Ovary (tissue), 9 donors: Measurements from ENCODE around the gene CRTC2. TPM values are rescaled to one million over a fixed set of nuclear protein-coding genes. Genes with fewer than 3 reads are reported as not detected.
A peak's percentile ranks its signal among the peaks of the same experiment; 100 is the strongest.

Experiments used
- DNase-seq, 5 donors: peaks; one replicate each; pipeline ENCODE4 v3.0.0-alpha.2; 2019 to 2020
- H3K27ac ChIP-seq, 2 donors: fragments of 200-600 bp; one replicate each; pipeline versions ENCODE4 v1.5.1 to v1.8.0; 2019 to 2022
- H3K27me3 ChIP-seq: fragments of 200-600 bp; one replicate; pipeline ENCODE4 v1.8.0; 2022
- H3K36me3 ChIP-seq: fragments of 200-600 bp; sonication (generic); one replicate; pipeline ENCODE4 v1.5.1; 2019
- H3K4me1 ChIP-seq: one replicate; pipeline ENCODE4 v1.8.1; 2013; ENCODE audit warnings: mild to moderate bottlenecking, moderate library complexity; ENCODE audit not compliant: insufficient read depth
- H3K4me3 ChIP-seq: fragments of 200-600 bp; sonication (generic); one replicate; pipeline ENCODE4 v1.5.1; 2017
- H3K9me3 ChIP-seq, 2 donors: fragments of 200-600 bp in 1 of 2; sonication (generic) in 1 of 2; one replicate each; pipeline versions ENCODE4 v1.5.1 to v1.8.1; 2013 to 2019; ENCODE audit warnings: mild to moderate bottlenecking in 1 of 2, moderate library complexity in 1 of 2
- CTCF ChIP-seq, 3 donors: fragments of 450-650 bp in 2 of 3; fragments of 200-600 bp in 1 of 3; IDR thresholded peaks; one replicate each; pipeline versions ENCODE4 v1.5.1 to v1.8.0; 2016 to 2022; ENCODE audit warnings: antibody characterized with exemption in 3 of 3, mild to moderate bottlenecking in 1 of 3
- EP300 ChIP-seq: sonication (generic); formaldehyde crosslinking; IDR thresholded peaks from one replicate; pipeline ENCODE4 v1.6.1; 2017; ENCODE audit warnings: antibody characterized with exemption
- POLR2A ChIP-seq: fragments of 450-650 bp; IDR thresholded peaks from one replicate; pipeline ENCODE4 v1.6.1; 2017; ENCODE audit warnings: antibody characterized with exemption, mild to moderate bottlenecking, moderate library complexity
- WGBS, 3 donors: extraction: QIAGEN DNeasy Blood & Tissue Kit in 1 of 3; methylation state at CpG; one replicate each; pipeline versions ENCODE4 v1.1.5 to v1.1.7; 2013 to 2017; 5-methylcytosine and 5-hydroxymethylcytosine counted together
- intact Hi-C, 4 donors: fragments of 100-400 bp; cut with DNase I; formaldehyde crosslinking; loops; one replicate each; pipeline versions ENCODE4 v1.11.0 to v1.15.1; 2022 to 2023
- polyA plus RNA-seq, 2 donors: library from polyadenylated mRNA; stranded (reverse); fragments of 200-250 nt in 1 of 2; fragments of 350-450 nt in 1 of 2; fragmentation: Illumina TruSeq in 1 of 2; extraction: RNeasy Lipid Tissue Mini Kit (QIAGEN cat#74804) in 1 of 2; gene quantifications; one replicate each; pipeline ENCODE4 v1.2.3, GENCODE V29; 2013 to 2014
- total RNA-seq, 7 donors: library from RNA; depleted of rRNA in 2 of 7; stranded (reverse); fragments of >200 nt in 2 of 7; fragmentation: NEBNext Ultra II Directional in 3 of 7; extraction: Animal tissue kit (Norgen Biotek cat#: 25700) in 3 of 7; gene quantifications; one replicate each; pipeline versions ENCODE4 v1.1.0 to v1.2.4, GENCODE V29; 2016 to 2023
- donor health status: DM: no; HTN: no; CAD: no; lungs with moderate emphysema.
- donor health status: DM: no; HTN: no; CAD: no.
- donor health status: Bipolar disorder and iron deficiency.
- donor health status: DM: yes; HTN: yes; CAD: no.
- donor health status: DM: no; HTN: no; CAD: no.
- donor health status: DM: yes; HTN: yes; CAD: no.

CRTC2 gene
- total and polyA plus RNA-seq, 9 donors: 19.2 to 52.5 (median 37.9) TPM

- intact Hi-C loops: loop anchor here in 1 of 4 donors (10.0 kb wide), 1 partner anchor 409 kb away; no protein-coding TSS in a partner anchor
- TF ChIP-seq POLR2A (no peak), EP300 (no peak), CTCF (IDR thresholded peaks at IDR 0.05) (peak in 1 of 3 donors; percentile 17)
- Histone ChIP-seq H3K4me1 (peaks cover 25% of the 10 kb centered on the region), H3K27ac (peak overlapping the region; percentile 56 to 95), H3K27me3 (no peaks in the 10 kb centered on the region), H3K36me3 (no peaks in the 10 kb centered on the region), H3K4me3 (peak overlapping the region; percentile 91), H3K9me3 (no peaks in the 10 kb centered on the region)
- peak in 4 of 5 donors; percentile 37 to 65 (median 57) for DNase-seq
- WGBS, 3 donors: 0 to 2% (median 1%) methylated on average over 22 of the region's 22 CpGs
Measured at GRCh38 chr1:153963850-153964331, 5.5 kb upstream of the CRTC2 start.

- Histone ChIP-seq H3K9me3 (no peaks in the 10 kb centered on the region), H3K27ac (peak within 1 kb of the TSS; percentile 56 to 95), H3K4me3 (peak within 1 kb of the TSS; percentile 91), H3K27me3 (no peaks in the 10 kb centered on the region), H3K4me1 (peaks cover 24% of the 10 kb centered on the region), H3K36me3 (no peaks in the 10 kb centered on the region)
- TF ChIP-seq CTCF (IDR thresholded peaks at IDR 0.05) (no peak), EP300 (peak; percentile 29), POLR2A (peak; percentile 60)
- DNase-seq: peak; percentile 99 to 100 (median 99)
- intact Hi-C loops: loop anchor here in 1 of 4 donors (10.0 kb wide), 1 partner anchor 408 kb away; no protein-coding TSS in a partner anchor
- WGBS, 3 donors: 0 to 1% (median 0%) methylated on average over 51 to 54 of the region's 54 CpGs
Measured at GRCh38 chr1:153963030-153963849, 4.8 kb upstream of the CRTC2 start, which contains the start of gene SLC39A1. TSS of gene SLC39A1 (minus strand) at chr1:153963537. CDS start at chr1:153962715, 822 bp downstream.

GRCh38 chr1:153962088-153963029 lies 3.9 kb upstream of the CRTC2 start:
- Histone ChIP-seq H3K9me3 (no peaks in the 10 kb centered on the region), H3K4me3 (peak overlapping the region; percentile 91), H3K27me3 (no peaks in the 10 kb centered on the region), H3K36me3 (no peaks in the 10 kb centered on the region), H3K27ac (peak overlapping the region; percentile 56 to 95), H3K4me1 (peaks cover 24% of the 10 kb centered on the region)
- TF ChIP-seq CTCF (IDR thresholded peaks at IDR 0.05): no peak
- TF ChIP-seq EP300: no peak
- TF ChIP-seq POLR2A: no peak
- intact Hi-C loops: loop anchor here in 1 of 4 donors (10.0 kb wide), 1 partner anchor 408 kb away; no protein-coding TSS in a partner anchor
- WGBS, 3 donors: 31 to 35% (median 34%) methylated on average over 16 of the region's 16 CpGs
- DNase-seq: peak in 1 of 5 donors; percentile 55

- Histone ChIP-seq H3K9me3 (no peaks in the 10 kb centered on the region), H3K27ac (no peak overlapping the region), H3K4me1 (peaks cover 32% of the 10 kb centered on the region), H3K36me3 (no peaks in the 10 kb centered on the region), H3K4me3 (no peak overlapping the region), H3K27me3 (no peaks in the 10 kb centered on the region)
- intact Hi-C loops: loop anchor here in 1 of 4 donors (10.0 kb wide), 1 partner anchor 407 kb away; no protein-coding TSS in a partner anchor
- 57 to 80% (median 58%) methylated on average over 4 of the region's 4 CpGs for WGBS, 3 donors
- no peak for DNase-seq
- TF ChIP-seq EP300: no peak
- TF ChIP-seq POLR2A: no peak
- no peak for TF ChIP-seq CTCF (IDR thresholded peaks at IDR 0.05)
Measured at GRCh38 chr1:153961421-153961820, 3.0 kb upstream of the CRTC2 start.
